ENCODE results near the gene PRKAR2A. TPM values are rescaled to one million over a fixed set of nuclear protein-coding genes. Genes with fewer than 3 reads are reported as not detected.
"Not testable (repeated sequence)": the region's sequence is repeated elsewhere in the genome, so short reads cannot be mapped to it uniquely, and the experiment has no call there.

The PRKAR2A gene
- total RNA-seq, 1 experiment from 2014 or later, result 48.0 TPM

GRCh38 chr3:48797626-48798025 lies 50.0 kb downstream of the PRKAR2A start:
- Mint-ChIP-seq H3K36me3 (ENCODE audit: insufficient read depth, unreplicated experiment) (no peaks in the 10 kb centered on the region), H3K27ac (ENCODE audit: unreplicated experiment) (no peak overlapping the region), H3K4me3 (ENCODE audit: low read depth, unreplicated experiment) (no peak overlapping the region), H3K4me1 (ENCODE audit: low read depth, unreplicated experiment) (peaks cover 8% of the 10 kb centered on the region), H3K27me3 (ENCODE audit: unreplicated experiment) (no peaks in the 10 kb centered on the region), H3K9me3 (ENCODE audit: low read depth, unreplicated experiment) (no peaks in the 10 kb centered on the region)
- no peak for DNase-seq
- BruUV-seq (replicated peaks), result no TSS peak
- TF ChIP-seq CTCF (IDR thresholded peaks at IDR 0.05; ENCODE audit: unreplicated experiment), result no peak
- CTCF ChIA-PET, result no interaction called here
- intact Hi-C loops (cut with micrococcal nuclease; ENCODE audit: unreplicated experiment), result no loop called here

GRCh38 chr3:48795997-48796732 lies 51.5 kb downstream of the PRKAR2A start:
- intact Hi-C loops (cut with micrococcal nuclease; ENCODE audit: unreplicated experiment), result no loop called here
- no peaks in the 10 kb centered on the region for H3K9me3 Mint-ChIP-seq (ENCODE audit: low read depth, unreplicated experiment)
- no peak overlapping the region for H3K4me3 Mint-ChIP-seq (ENCODE audit: low read depth, unreplicated experiment)
- no peaks in the 10 kb centered on the region for H3K27me3 Mint-ChIP-seq (ENCODE audit: unreplicated experiment)
- peaks cover 8% of the 10 kb centered on the region for H3K4me1 Mint-ChIP-seq (ENCODE audit: low read depth, unreplicated experiment)
- H3K36me3 Mint-ChIP-seq (ENCODE audit: insufficient read depth, unreplicated experiment), result no peaks in the 10 kb centered on the region
- TF ChIP-seq CTCF (IDR thresholded peaks at IDR 0.05; ENCODE audit: unreplicated experiment), result no peak
- no peak overlapping the region for H3K27ac Mint-ChIP-seq (ENCODE audit: unreplicated experiment)
- CTCF ChIA-PET, result no interaction called here
- no TSS peak for BruUV-seq (replicated peaks)
- DNase-seq, result peak; percentile 6

DNA sequence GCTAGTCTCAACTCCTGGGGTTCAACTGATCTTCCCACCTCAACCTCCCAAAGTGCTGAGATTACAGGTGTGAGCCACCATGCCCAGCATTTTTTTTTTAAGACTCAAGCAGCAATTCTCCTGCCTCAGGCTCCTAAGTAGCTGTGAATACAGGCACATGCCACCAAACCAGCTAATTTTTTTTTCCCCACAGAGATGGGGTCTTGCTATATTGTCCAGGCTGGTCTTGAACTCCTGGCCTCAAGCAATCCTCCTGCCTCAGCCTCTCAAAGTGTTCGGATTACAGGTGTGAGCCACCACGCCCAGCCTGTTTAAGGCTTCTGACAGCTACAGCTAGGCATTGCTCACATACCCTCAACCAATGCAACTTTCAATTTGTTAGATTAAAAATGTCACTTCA lies 54.2 kb downstream of the PRKAR2A start:
- CTCF ChIA-PET; H3K27me3 Mint-ChIP-seq (ENCODE audit: unreplicated experiment); intact Hi-C loops (cut with micrococcal nuclease; ENCODE audit: unreplicated experiment); H3K4me3 Mint-ChIP-seq (ENCODE audit: low read depth, unreplicated experiment); DNase-seq; BruUV-seq (replicated peaks); H3K9me3 Mint-ChIP-seq (ENCODE audit: low read depth, unreplicated experiment); H3K36me3 Mint-ChIP-seq (ENCODE audit: insufficient read depth, unreplicated experiment); H3K4me1 Mint-ChIP-seq (ENCODE audit: low read depth, unreplicated experiment); H3K27ac Mint-ChIP-seq (ENCODE audit: unreplicated experiment): not testable (repeated sequence)

DNA sequence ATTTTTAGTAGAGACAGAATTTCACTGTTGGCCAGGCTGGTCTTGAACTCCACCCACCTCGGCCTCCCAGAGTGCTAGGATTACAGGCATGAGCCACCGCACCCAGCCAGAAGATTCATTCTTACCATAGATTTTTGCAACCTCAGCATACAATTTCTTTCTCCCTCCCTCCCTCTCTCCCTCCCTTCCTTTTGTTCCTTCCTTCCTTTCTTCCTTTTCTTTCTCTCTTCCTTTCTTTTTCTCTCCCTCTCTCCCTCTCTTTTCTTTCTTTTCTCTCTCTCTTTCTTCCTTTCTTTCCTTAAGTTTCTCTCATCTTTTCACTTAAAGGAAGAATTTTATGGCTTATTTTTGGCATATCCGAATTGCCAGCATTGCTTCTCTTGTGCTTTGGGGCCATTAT lies 58.0 kb downstream of the PRKAR2A start:
- Mint-ChIP-seq H3K9me3 (ENCODE audit: low read depth, unreplicated experiment) (no peaks in the 10 kb centered on the region), H3K36me3 (ENCODE audit: insufficient read depth, unreplicated experiment) (no peaks in the 10 kb centered on the region), H3K27me3 (ENCODE audit: unreplicated experiment) (no peaks in the 10 kb centered on the region), H3K4me1 (ENCODE audit: low read depth, unreplicated experiment) (no peaks in the 10 kb centered on the region), H3K27ac (ENCODE audit: unreplicated experiment) (no peak overlapping the region), H3K4me3 (ENCODE audit: low read depth, unreplicated experiment) (no peak overlapping the region)
- TF ChIP-seq CTCF (IDR thresholded peaks at IDR 0.05; ENCODE audit: unreplicated experiment), result no peak
- no TSS peak for BruUV-seq (replicated peaks)
- intact Hi-C loops (cut with micrococcal nuclease; ENCODE audit: unreplicated experiment), result no loop called here
- CTCF ChIA-PET, result no interaction called here
- DNase-seq, result no peak

GRCh38 chr3:48788544-48789162 lies 59.0 kb downstream of the PRKAR2A start:
- Mint-ChIP-seq H3K4me1 (ENCODE audit: low read depth, unreplicated experiment) (no peaks in the 10 kb centered on the region), H3K27ac (ENCODE audit: unreplicated experiment) (no peak overlapping the region), H3K9me3 (ENCODE audit: low read depth, unreplicated experiment) (no peaks in the 10 kb centered on the region), H3K36me3 (ENCODE audit: insufficient read depth, unreplicated experiment) (no peaks in the 10 kb centered on the region), H3K27me3 (ENCODE audit: unreplicated experiment) (no peaks in the 10 kb centered on the region), H3K4me3 (ENCODE audit: low read depth, unreplicated experiment) (no peak overlapping the region)
- no peak for TF ChIP-seq CTCF (IDR thresholded peaks at IDR 0.05; ENCODE audit: unreplicated experiment)
- no TSS peak for BruUV-seq (replicated peaks)
- intact Hi-C loops (cut with micrococcal nuclease; ENCODE audit: unreplicated experiment), result no loop called here
- CTCF ChIA-PET, result no interaction called here
- no peak for DNase-seq

All from Calu3 (cell line).